Activated T-helper 17 cell treated with anti-CD3 and anti-CD28 coated beads, Interleukin-2, amount 50 U/mL, for 72 hours (primary cell): Measurements from ENCODE around the gene TANC1. TPM values are rescaled to one million over a fixed set of nuclear protein-coding genes. Genes with fewer than 3 reads are reported as not detected.
A peak's percentile ranks its signal among the peaks of the same experiment; 100 is the strongest.

ENCODE experiments used
- ATAC-seq: fragments of 150-1000 bp; cut with Tn5 transposase; replicated peaks from 2 replicates; pipeline ENCODE4 v1.10.0; 2021; ENCODE audit warnings: mild to moderate bottlenecking, moderate library complexity
- H3K27ac Mint-ChIP-seq: one replicate; pipeline ENCODE4 v1.8.0; 2022; ENCODE audit warnings: mixed read lengths
- H3K27me3 Mint-ChIP-seq: one replicate; pipeline ENCODE4 v1.8.0; 2022; ENCODE audit warnings: mixed read lengths
- H3K36me3 Mint-ChIP-seq: one replicate; pipeline ENCODE4 v1.8.0; 2022; ENCODE audit warnings: low read depth, mild to moderate bottlenecking, mixed read lengths
- H3K4me1 Mint-ChIP-seq: one replicate; pipeline ENCODE4 v1.8.0; 2022; ENCODE audit warnings: mixed read lengths
- H3K4me3 Mint-ChIP-seq: one replicate; pipeline ENCODE4 v1.8.0; 2022; ENCODE audit warnings: mild to moderate bottlenecking, mixed read lengths
- H3K9me3 Mint-ChIP-seq: one replicate; pipeline ENCODE4 v1.8.0; 2022; ENCODE audit warnings: mixed read lengths
- total RNA-seq, 2 donors: library from RNA; stranded (reverse); gene quantifications; one replicate each; pipeline ENCODE4 v1.2.3, GENCODE V29; 2022

TANC1 gene
- total RNA-seq, 2 donors from 2014 or later = 1.4 to 1.7 TPM

DNA sequence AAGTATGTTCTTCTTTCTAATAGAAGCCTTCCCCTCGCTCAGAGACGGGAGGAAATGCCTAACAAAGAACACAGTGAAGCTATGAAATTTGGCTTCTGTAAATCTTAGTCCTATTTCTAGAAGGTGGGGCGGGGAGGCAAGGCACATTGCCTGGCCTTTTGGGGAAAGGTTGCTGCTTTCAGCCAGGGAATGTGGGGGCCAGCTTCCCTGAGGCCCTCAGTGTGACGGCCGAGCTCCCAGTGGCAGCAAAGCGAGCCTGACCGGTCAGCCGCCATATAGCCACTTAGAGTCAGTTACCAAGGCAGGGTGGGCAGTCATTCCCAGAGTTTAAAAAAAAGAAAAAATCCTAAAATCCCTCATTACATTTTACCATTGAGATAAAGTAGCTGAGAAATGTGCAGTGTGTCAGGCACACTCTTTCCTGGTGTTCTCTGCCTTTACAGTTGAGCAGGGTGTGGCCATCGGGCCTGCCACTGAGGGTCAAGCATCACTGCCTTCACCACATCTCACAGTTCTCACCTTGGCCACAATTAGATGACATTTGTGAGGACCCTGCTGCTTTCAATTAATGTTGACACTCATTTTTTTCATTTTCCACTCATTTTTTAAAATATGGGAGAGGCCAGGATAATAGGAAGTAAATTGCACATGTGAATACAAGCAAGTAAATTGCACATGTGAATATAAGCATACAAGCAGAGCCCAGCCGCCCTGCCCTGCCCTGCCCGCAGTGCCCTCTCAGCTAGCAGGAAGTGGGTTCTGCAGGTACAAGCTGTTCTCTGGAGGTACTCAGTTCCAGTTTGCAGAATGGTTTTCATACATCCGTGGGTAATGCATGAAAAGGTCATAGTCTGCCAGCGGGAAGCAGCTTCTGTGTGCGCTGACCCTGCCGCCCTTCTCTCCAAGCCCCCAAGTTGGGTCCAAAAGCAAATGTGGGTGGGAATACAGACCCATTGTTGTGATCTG is 241.2 kb downstream of the TANC1 start:
- Mint-ChIP-seq H3K9me3 (no peaks in the 10 kb centered on the region), H3K4me3 (peak overlapping the region; percentile 67), H3K4me1 (peaks cover 12% of the 10 kb centered on the region), H3K36me3 (no peaks in the 10 kb centered on the region), H3K27me3 (no peaks in the 10 kb centered on the region), H3K27ac (peak overlapping the region; percentile 79)
- peak; percentile 70 for ATAC-seq

DNA sequence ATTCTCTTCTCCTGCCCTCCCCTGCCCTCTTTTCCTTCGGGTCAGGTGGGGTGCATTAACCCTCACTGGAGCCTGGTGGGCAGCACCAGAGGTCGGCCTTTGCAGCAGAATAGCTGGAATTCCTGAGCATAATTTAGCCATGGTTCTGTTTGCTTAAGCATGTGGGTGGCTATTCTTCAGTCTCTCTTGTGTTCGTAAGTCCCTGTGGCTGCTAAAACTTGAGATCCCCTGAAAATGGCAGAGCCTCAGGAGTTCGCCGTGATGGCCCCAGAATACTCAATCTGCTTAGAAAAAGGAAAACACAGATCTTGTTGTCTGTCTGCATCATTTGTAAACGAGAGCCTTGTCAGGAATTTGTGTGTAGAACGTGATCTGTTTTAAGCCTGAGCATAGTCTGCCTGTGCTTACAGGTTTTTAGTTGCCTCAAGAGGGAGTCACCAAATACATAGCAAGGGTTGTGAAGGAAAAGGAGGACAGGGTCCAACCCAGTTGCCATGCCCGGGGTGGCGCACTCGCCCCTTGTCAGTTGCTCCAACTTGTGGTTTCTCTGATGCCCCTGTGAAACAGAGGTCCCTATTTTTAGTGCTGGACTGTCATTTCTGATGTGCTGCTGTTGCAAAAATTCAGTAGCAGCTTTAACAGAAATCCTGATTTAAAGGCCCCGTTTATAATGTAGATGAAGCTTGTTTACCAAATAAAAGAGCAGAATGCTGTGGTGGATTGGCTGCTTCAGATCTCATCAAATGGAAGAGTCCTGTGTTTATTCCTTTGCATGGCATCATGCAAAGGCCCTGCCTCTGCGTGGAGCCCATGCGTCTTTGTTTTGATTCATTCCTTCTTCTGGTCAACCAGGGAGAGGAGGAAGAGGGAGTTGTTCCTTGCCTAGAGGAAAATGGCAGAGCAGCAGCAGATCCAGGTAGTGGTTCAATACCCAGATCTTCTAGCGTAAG is 243.3 kb downstream of the TANC1 start:
- Mint-ChIP-seq H3K36me3 (no peaks in the 10 kb centered on the region), H3K9me3 (no peaks in the 10 kb centered on the region), H3K4me1 (peaks cover 12% of the 10 kb centered on the region), H3K27ac (no peak overlapping the region), H3K27me3 (no peaks in the 10 kb centered on the region), H3K4me3 (no peak overlapping the region)
- ATAC-seq = no peak

DNA sequence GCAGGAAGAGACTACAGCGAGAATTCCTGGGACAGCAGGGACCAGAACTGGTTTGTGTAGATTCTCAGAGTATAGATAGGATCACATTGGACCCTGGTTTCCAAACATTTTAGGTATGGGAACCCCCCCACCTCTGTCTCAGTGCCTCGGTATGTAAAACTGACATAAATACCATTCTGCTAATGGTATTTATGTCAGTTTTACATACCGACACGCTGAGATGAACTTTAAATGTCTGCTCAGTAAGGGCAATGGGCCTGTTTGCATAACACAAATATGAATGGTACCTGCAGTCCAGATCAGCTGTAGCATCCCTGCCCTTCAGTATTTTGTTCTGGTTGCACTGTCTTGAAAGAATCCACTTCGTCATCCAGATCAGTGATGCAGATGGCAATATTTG is 244.9 kb downstream of the TANC1 start:
- Mint-ChIP-seq H3K27ac (no peak overlapping the region), H3K4me1 (peaks cover 12% of the 10 kb centered on the region), H3K27me3 (no peaks in the 10 kb centered on the region), H3K4me3 (no peak overlapping the region), H3K36me3 (no peaks in the 10 kb centered on the region), H3K9me3 (no peaks in the 10 kb centered on the region)
- no peak for ATAC-seq

DNA sequence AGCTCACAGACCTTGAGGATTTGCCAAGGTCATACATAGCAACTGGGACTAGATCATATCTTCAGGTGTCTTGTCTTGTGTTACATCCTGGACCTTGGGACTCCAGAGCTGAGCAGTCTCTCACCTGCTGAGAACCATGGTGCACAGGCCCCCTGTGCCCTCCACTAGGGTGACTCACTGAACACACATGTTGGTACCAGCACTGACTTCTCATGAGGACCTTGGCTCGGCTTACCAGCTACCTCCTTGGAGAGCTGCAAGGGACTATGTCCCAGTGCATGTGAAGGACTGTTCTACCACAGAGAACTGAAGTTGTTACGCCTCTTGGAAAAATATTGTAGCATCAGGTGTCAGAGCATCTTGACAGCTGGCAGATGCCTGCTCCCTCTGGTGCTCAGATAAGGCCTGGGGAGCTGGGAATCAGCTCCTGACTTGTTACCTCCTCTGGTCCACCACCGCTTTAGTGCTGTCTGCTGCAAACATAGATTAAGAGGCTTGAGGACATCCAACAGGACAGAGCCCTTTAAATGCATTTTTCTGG is 246.0 kb downstream of the TANC1 start:
- no peak overlapping the region for H3K27ac Mint-ChIP-seq
- no peaks in the 10 kb centered on the region for H3K27me3 Mint-ChIP-seq
- no peak overlapping the region for H3K4me3 Mint-ChIP-seq
- no peak for ATAC-seq
- H3K36me3 Mint-ChIP-seq = no peaks in the 10 kb centered on the region
- H3K9me3 Mint-ChIP-seq = no peaks in the 10 kb centered on the region
- peaks cover 10% of the 10 kb centered on the region for H3K4me1 Mint-ChIP-seq

DNA sequence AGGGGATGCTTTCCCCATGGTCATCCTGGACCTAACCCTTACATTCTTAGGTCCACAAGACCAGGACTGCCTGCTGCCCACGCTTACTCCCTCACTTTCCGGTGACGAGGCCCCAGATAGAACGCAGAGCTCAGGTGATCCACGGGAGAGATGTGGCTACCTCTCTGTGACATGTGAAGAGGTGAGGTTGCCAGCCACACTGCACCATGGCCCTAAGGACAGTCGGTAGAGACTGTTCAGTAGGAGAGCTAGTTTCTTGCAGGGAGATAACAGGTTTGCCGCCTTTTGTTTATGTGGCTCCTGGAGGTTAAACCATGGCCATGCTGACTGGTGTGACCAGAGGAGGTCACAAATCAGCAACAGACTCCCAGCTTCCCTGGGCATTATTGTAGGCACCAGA is 246.7 kb downstream of the TANC1 start:
- no peaks in the 10 kb centered on the region for H3K36me3 Mint-ChIP-seq
- no peaks in the 10 kb centered on the region for H3K27me3 Mint-ChIP-seq
- no peak for ATAC-seq
- no peak overlapping the region for H3K4me3 Mint-ChIP-seq
- no peaks in the 10 kb centered on the region for H3K9me3 Mint-ChIP-seq
- H3K4me1 Mint-ChIP-seq = peaks cover 3% of the 10 kb centered on the region
- H3K27ac Mint-ChIP-seq = no peak overlapping the region

DNA sequence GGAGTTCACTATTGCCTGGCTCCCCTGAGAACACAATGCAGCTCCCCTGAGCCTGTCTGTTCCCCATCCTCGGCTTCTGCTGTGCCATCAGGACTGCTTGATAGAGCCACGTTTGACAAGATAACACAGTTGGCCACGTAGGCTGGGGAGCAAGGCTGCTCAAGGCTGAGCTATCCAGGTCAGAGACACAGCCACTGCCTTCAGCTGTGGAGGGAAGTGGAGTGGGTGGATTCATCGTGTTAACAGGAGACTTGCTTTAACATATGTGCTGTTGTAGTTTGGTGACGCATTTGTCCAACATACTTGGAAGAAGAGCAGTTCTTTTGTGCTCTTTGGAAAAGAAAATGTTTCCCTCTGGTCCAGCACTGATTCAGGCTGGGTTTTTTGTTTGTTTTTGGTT is 249.2 kb downstream of the TANC1 start:
- Mint-ChIP-seq H3K9me3 (no peaks in the 10 kb centered on the region), H3K4me1 (no peaks in the 10 kb centered on the region), H3K27me3 (no peaks in the 10 kb centered on the region), H3K4me3 (no peak overlapping the region), H3K27ac (no peak overlapping the region), H3K36me3 (no peaks in the 10 kb centered on the region)
- no peak for ATAC-seq

DNA sequence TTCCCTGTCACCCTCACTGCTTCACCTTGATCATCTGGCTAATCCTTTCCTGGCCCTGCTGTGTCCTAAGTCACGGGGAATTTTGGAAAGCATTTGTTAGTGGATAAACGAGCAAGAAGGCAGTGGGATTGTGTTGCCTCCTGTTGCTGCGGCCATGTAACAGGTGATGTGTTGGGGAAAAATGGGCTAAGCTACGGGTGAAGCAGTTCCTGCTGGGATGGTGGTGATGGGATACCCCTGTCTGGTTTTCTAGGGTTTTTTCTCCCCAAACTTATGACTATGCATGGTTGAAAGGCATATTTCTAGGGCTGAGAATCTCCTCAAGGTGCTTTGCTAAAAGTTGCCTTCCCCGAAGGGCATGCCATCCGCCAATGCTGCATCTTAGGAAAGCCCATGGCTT is 249.9 kb downstream of the TANC1 start:
- Mint-ChIP-seq H3K36me3 (no peaks in the 10 kb centered on the region), H3K27me3 (no peaks in the 10 kb centered on the region), H3K9me3 (no peaks in the 10 kb centered on the region), H3K4me3 (no peak overlapping the region), H3K27ac (no peak overlapping the region), H3K4me1 (peaks cover 2% of the 10 kb centered on the region)
- no peak for ATAC-seq

DNA sequence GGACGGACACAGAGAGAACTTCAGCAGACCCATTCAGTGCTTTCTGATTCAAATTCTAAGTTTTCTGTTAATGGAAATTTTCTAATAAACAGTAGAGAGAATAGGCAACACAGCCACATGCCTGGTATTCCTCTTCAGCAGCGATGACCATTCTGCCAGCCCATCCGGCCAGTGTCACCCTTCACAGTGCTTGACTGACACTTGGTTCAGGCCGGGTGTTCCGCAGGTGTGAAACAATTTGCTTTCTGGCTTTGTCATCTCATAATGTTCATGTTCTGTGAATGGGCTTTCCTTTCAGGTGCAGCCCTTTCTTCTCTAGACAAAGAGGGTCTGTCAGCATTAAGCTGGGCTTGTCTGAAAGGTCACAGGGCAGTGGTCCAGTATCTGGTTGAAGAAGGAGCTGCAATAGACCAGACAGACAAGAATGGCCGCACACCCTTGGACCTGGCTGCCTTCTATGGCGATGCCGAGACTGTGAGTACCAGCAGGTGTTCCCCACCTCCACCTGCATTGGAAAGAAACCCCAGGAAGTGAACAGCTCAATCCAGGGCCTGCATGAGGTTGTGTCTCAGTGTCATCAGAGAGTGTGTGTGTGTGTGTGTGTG is 251.1 kb downstream of the TANC1 start:
- Mint-ChIP-seq H3K27ac (no peak overlapping the region), H3K4me3 (no peak overlapping the region), H3K27me3 (no peaks in the 10 kb centered on the region), H3K9me3 (no peaks in the 10 kb centered on the region), H3K36me3 (no peaks in the 10 kb centered on the region), H3K4me1 (peaks cover 5% of the 10 kb centered on the region)
- ATAC-seq = no peak

DNA sequence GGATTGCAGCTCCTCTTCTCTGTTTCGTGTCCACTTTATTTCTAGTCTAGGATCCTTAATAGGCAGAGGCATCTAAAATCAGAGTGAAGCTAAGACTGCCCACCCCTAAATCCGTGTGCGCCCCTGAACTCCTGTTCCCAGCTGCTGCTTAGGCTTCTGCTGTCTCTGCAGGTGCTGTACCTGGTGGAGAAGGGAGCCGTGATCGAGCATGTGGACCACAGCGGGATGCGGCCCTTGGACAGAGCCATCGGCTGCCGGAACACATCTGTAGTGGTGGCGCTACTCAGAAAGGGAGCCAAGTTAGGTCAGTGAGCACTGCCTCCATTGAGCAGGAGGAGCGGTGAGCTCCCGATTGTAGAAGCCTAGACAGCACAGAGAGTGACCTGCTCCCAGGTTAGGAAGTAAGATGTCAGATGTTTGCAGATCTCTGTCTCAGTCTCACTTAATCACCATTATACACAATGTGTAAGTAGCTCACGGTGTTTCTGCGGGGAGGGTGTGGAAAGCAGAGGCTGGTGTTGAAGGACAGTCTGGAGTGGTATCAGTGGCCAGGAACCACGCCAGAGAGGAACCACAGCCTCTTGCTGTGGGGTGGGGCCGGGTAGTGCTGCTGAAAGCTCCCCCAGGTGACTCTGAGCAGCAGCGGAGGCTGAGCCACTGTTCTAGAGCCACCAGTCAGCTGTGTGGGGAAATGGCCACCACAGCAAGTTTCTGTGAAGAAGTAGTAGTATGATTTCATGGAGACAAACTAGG is 255.8 kb downstream of the TANC1 start:
- H3K27me3 Mint-ChIP-seq = no peaks in the 10 kb centered on the region
- H3K9me3 Mint-ChIP-seq = no peaks in the 10 kb centered on the region
- H3K4me1 Mint-ChIP-seq = peaks cover 5% of the 10 kb centered on the region
- no peak overlapping the region for H3K4me3 Mint-ChIP-seq
- H3K36me3 Mint-ChIP-seq = no peaks in the 10 kb centered on the region
- no peak for ATAC-seq
- H3K27ac Mint-ChIP-seq = no peak overlapping the region

DNA sequence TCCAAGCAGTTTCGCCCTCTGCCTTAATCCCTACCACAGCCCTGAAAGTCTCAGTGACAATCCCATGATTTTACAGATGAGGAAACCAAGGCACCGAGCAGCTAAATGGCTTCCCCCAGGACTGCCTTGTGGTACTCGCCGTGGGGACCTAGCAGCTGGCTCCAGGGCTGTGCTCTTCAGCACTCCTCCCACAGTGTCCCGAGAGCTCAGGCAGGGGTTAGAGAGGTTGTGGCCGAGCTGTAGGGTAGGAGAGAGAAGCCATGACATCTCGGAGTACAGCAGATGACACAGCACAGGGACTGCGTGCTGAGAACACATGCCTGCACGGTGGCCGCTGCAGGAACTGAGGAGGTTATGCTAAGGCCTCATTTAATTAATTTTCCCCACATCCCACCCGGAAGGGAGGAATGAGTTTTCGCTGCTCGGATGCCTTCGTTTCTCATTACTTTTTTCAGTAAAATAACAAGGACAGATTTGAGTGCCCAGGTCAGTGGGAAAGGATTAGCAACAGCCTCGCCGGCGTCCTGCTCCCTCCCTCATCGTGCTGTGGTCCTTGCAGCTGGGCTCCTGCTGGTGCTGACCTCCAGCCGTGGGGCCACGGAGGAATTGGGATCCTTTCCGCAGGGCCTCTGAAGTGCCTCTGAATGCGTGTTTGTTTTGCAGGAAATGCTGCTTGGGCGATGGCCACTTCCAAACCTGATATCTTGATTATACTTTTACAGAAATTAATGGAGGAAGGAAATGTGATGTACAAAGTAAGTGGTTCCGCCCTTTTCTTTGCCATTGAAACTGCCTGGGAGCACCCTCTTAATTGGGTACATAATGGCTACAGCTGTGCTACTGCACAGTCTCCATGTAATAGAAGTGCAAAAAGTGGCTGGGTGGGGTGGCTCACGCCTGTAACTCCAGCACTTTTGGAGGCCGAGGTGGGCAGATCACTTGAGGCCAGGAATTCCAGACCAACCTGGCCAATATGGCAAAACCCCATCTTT is 256.9 kb downstream of the TANC1 start:
- Mint-ChIP-seq H3K27ac (no peak overlapping the region), H3K36me3 (no peaks in the 10 kb centered on the region), H3K27me3 (no peaks in the 10 kb centered on the region), H3K9me3 (no peaks in the 10 kb centered on the region), H3K4me3 (no peak overlapping the region), H3K4me1 (peaks cover 5% of the 10 kb centered on the region)
- no peak for ATAC-seq

DNA sequence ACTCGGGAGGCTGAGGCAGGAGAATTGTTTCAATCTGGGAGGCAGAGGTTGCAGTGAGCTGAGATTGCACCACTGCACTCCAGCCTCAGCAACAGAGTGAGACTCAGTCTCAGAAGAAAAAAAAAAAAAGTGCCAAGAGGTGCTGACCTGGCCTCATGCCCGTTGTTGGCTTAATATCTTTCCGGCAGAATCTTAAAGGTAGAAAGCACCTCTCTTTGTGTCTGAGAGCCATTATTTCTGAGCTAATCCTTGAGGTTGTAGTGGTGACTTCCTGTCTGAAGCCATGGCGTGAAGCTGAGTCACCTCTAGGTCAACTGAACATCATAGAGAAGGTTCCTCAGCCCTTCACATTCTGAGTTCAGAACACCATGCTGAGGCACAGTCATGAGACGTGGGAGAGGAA is 257.6 kb downstream of the TANC1 start:
- no peak overlapping the region for H3K4me3 Mint-ChIP-seq
- H3K36me3 Mint-ChIP-seq = no peaks in the 10 kb centered on the region
- H3K27ac Mint-ChIP-seq = peak overlapping the region; percentile 19
- peak; percentile 98 for ATAC-seq
- H3K4me1 Mint-ChIP-seq = peaks cover 5% of the 10 kb centered on the region
- no peaks in the 10 kb centered on the region for H3K9me3 Mint-ChIP-seq
- no peaks in the 10 kb centered on the region for H3K27me3 Mint-ChIP-seq

DNA sequence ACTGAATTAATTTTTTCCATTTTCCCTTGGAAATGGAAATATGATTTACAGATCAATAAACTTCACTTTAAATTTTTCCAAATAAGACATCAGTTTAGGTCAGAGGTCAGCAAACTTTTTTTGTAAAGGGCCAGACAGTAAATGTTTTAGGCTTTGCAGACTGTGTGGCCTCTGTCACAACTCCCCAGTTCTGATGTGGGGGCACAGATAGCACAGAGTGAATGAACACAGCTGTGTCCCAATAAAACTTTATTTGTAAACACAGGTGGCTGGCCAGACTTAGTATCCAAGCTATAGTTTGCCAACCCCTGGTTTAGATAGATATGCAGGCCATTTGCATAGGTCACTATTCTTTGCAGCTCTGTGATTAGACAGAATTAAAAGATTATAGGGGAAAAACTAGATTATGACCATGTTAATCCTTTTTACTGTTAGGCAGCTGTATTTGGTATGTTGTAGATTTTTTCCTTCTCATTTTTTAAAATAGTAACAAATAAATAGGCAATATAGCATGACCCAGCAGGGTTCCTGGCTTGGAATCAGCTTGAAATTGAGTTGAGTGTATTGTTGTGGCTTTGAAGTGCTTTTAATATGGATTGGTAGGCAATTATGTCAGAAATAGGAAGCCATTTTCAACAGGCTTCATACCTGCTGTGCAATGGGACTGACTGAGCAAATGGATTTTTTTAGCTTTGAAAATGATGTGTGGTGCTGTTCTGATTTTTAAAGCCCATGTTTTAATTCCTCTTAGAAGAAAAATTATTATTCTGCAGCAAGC is 258.4 kb downstream of the TANC1 start:
- no peak overlapping the region for H3K27ac Mint-ChIP-seq
- peaks cover 5% of the 10 kb centered on the region for H3K4me1 Mint-ChIP-seq
- H3K4me3 Mint-ChIP-seq = no peak overlapping the region
- no peaks in the 10 kb centered on the region for H3K9me3 Mint-ChIP-seq
- no peak for ATAC-seq
- H3K36me3 Mint-ChIP-seq = no peaks in the 10 kb centered on the region
- no peaks in the 10 kb centered on the region for H3K27me3 Mint-ChIP-seq
